Fibroblast of skin of scalp (primary cell): ENCODE results near the gene ZCCHC7.
"Not testable (repeated sequence)": the region's sequence is repeated elsewhere in the genome, so short reads cannot be mapped to it uniquely, and the experiment has no call there.

Source experiments
- DNase-seq: peaks from one replicate; pipeline ENCODE4 v3.0.0-alpha.2; 2013

The ZCCHC7 gene

DNA sequence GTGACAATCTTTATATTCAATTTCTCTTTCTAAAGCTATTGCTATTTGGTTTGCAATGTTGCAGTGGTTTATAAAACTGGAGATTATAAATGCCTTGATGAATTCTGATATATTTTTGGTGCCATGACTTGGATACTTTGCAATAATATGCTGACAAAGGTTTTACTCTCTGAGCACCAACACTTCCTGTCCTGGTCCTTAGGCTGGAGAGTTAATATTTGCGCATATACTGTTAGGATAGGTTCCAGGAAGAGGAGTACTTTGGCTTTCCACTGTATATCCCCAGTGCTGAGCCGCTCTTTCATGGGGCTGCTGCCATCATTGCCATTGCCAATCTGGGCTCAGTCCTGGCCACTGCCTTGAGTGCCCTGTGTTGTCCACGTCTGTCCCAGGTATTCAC, 139.6 kb downstream of the ZCCHC7 start:
- DNase-seq = no peak

DNA sequence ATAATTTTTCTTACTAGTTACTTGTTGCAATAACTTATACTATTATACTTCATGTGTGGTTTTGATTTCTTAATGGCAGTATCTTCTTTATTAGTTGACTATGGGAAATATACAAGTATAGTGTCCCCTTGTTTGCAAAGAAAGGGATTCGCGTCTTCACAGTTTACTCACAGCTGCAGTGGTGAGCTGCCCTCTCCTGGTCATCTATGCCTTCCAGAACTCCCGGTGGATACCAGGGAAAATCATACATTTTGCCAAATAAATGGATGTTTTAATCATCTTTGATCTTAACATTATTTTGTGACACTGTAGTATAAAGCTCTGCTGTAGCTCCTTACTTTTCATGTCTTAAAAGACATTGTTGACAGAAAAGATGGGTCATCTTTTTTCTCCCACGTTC, 142.0 kb downstream of the ZCCHC7 start:
- peak; percentile 22 for DNase-seq

DNA sequence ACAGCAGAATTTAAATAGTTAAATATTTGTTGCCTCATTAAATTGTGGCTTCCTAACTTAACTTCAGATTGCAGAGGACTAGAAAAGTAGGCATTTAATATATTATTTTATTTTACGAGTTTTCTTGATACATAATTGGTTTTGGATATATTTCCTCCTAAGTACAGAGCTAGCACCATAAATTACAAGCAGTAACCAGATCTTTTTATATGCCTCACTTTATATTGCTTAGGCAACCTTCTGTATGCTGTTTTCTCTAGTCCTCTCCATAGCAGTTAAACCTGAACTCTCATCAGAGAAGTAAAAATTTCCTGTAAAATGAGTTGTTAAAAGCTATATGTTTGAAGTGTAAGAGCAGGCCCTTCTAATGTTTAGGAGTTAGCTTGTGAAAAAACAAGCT, 144.2 kb downstream of the ZCCHC7 start:
- DNase-seq = no peak

DNA sequence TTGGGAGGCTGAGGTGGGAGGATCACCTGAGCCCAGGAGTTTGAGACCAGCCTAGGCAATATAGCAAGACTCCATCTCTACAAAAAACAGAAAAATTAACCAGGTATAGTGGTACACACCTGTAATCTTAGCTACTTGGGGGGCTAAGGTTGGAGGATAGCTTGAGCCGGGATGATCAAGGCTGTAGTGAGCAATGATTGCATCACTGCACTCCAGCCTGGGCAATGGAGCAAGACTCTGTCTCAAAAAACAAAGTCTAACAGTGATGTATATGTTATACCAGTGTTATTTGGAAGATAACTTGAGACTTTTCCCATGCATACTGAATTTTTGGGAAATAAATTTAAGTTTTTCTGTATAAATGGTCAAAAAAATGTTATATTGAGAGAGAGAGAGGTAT, 146.3 kb downstream of the ZCCHC7 start:
- DNase-seq = no peak

DNA sequence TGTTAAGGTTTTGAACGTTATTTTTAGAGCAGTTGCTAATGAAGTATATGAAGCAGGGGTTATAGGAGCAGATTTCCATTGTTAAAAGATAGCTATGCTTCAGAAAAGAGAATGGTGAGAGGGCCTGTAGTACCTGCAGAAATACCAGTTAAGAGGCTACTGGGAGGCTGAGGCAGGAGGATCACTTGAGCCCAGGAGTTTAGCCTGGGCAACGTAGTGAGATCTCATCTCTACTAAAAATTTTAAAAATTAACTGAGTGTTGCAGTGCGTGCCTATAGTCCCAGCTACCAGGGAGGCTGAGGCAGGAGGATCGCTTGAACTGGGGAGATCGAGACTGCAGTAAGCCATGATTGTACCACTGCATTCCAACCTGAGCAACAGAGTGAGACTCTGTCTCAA, 148.8 kb downstream of the ZCCHC7 start:
- no peak for DNase-seq

DNA sequence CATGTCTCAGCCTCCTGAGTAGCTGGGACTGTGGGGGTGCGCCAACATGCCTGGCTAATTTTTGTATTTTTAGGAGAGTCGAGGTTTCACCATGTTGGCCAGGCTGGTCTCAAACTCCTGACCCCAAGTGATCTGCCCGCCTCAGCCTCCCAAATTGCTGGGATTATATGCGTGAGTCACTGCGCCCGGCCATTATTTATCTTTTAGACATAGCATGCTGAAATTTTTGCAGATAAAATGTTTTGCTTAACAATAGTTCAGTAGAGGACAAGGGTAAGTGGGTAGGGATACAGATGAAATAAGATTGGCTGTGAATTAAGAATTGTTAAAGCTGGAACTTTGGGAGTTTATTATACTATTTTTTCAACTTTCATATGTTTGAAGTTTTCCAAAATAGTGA, 151.3 kb downstream of the ZCCHC7 start:
- no peak for DNase-seq

DNA sequence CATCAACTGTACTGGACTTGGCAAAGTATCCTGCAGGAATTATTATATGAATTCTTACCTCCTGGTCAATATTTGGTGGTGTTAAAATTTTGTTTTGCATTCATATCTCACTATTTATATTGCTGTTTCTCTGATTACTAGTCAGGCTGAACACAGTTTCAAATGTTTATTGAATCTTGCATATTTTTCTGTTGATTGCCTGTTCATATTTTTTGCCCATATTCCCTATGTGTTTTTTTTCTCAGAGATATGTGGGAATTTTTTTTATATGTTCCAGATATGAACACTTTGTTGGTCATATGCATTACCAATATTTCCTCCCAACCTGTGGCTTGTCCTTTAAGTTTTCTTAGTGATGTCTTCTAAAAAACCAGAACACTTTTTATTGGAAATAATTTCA, 153.2 kb downstream of the ZCCHC7 start:
- no peak for DNase-seq

DNA sequence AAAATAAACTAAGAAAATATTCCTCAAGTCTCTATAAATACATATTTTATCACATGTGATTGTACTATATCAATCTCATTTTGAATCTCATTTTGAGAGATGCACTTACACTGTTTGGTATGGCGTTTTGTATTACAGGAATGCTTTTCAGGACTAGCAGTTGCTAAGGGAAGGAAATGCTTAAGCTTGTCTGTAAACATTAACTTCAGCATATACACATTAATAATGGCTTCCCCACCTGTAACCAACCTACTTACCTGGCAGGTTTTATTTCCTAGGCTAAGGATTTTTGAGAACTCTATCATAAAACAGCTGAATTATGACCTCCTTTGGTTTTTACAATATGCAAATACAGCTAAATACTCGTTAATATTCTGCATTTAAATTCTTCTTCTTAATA, 161.2 kb downstream of the ZCCHC7 start:
- DNase-seq = no peak

DNA sequence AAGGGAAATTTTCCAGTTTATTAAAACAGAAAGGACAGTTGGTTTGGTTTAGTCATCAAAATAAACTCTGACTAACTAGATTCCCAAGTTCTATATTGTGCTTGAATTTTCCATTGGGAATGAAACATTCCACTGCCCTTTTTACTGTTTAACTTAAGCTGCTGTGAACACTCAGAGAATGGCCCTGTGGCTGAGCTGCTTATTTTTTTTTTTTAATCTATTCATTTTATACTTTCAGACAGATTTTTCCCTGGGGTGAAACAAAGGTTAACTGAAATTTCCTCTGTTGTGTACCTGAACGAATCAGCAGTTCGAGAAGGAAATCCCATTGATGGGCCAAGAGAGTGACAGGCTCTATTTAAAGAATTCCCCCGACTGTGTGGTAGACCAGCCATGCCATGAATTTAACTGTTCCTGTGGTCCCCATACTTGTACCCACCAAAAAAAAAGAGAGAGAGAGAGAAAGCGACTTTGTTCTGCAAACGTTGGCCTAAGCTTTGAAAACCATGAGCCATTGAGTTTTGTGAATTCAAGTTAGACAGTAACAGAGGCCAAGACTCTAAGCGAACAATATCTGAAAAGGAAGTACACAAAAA, 163.5 kb downstream of the ZCCHC7 start:
- peak; percentile 88 for DNase-seq

DNA sequence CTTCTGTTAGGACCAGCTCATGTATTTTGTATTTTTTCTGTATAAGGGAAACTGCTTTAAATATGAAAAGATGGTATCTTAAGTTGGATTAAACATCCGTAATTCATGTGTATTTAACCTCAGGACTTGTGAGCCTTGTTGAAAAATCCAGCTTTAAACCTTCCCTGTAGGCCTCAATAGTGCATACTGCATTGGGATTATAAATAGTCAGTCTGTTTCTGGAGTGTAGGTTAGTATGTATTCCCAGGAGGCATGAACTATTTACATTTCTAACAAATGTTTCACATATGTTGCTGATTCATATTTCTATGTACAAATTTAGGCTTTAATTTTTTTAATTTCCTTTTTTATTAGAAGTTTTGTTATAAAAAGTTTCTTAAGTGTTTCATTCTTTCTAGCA, 164.3 kb downstream of the ZCCHC7 start:
- peak; percentile 86 for DNase-seq

DNA sequence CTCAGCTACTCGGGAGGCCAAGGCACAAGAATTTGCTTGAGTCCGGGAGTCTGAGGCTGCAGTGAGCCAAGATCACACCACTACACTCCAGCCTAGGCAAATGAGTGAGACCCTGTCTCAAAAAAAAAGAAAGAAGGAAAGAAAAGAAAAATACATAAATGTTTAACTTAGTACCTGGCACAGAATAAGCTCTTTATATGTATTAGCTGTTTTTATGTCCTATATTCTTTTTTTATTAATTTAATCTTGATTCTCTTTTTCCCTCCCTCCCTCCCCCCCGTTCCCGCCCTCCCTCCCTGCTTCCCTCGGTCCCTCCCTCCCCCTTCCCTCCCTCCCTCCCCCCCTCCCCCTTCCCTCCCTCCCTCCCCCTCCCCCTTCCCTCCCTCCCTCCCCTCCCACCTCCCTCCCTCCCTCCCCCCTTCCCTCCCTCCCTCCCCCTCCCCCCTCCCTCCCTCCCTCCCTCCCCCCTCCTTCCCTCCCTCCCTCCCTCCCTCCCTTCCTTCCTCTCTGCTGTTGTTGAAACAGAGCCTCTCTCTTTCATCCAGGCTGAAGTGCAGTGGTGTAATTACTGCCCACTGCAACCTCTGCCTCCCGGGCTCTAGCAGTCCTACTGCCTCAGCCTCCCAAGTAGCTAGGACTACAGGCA, 166.3 kb downstream of the ZCCHC7 start:
- DNase-seq = no peak

DNA sequence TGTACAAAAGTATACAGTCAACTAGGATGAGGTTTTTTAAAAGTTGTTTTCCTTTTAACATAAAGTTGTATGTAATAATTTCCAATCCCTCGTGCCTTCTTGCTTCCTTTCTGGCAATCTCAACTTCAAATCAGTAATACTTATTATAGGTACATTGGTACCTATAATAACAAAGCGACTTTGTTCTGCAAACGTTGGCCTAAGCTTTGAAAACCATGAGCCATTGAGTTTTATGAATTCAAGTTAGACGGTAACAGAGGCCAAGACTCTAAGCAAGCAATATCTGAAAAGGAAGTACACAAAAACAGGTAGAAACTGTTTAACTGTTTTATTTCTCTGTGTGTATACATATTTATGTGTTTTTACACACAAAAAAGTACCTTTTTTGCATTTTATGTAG, 166.9 kb downstream of the ZCCHC7 start:
- DNase-seq = no peak

DNA sequence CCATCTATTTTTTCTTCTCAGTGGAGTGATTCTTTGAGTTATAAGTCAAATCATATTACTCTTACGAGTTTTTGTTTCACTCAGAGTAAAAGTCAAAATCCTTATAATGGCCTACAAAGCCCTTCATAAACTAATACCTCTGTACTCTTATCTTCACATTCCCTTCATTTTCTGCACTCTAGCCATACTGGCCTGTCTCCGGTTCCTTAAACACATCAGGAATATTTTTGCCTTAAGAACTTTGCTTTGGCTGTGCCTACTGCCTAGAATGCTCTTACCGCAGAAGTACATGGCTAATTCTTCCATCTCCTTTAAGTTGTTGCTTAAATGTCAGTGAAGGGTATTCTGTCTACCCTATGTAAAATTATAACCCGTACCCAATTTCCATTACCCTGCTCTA, 169.3 kb downstream of the ZCCHC7 start:
- DNase-seq = no peak

DNA sequence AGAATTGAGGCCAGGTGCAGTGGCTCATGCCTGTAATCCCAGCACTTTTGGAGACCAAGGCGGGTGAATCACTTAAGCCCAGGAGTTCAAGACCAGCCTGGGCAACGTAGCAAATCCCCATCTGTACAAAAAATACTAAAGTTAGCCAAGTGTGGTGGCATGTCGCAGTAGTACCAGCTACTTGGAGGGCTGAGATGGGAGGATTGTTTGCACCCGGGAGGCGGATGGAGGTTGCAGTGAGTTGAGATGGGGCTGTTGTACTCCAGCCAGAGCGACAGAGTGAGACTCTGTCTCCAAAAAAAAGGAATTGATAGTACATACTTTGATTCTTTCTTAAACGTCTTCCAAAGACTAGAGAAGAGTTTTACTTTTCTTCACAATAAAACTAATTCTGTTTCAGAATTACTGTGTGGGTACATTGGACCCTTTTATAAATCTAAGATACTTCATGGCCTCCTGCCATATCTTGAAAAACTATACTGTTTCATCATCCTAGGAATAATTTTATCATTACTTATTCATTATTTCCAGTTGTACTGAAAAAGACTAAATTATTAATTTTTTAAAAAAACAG, 170.1 kb downstream of the ZCCHC7 start:
- no peak for DNase-seq

DNA sequence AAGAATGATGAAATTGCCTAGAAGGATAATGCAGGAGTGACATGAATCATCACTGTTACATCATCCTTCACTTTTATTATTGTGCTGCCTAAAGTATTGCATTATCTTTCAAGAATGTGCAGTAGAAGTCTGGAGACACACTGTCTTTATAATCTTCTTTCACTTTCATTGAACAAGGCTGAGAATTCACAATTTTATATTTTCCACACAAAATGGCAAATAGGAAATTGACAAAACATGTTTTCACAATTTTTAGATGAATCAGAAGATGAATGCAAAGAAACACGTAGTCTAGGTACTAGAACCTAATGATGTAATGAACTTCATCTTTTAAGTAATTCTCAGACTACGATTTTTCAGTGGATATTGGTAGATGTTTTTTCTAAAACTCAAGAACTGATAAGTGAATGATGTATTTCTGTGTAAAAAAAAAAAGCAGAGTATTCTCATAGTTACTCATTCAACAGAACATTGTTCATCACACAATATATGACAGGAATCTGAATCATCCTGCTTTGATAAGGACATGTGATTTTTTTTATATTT, 170.6 kb downstream of the ZCCHC7 start:
- DNase-seq = peak; percentile 91

DNA sequence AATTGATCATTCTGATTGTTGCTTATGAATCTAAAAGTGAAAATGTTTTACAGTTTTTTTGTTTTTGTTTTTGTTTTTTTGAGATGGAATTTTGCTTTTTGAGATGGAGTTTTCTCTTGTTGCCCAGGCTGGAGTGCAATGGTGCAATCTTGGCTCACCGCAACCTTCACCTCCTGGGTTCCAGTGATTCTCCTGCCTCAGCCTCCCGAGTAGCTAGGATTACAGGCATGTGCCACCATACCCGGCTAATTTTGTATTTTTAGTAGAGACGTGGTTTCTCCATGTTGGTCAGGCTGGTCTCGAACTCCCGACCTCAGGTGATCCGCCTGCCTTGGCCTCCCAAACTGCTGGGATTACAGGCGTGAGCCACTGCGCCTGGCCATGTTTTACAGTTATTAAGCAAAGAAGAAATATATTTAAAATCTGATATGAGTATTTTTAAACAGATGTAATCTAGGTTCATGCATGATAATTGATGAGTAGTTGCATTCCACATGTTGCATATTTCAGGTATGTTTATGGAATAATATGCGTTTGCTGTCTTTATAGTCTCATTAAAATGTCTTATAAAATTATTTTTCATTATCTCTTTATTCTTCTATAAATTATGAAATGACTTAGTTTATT, 171.4 kb downstream of the ZCCHC7 start:
- not testable (repeated sequence) for DNase-seq

DNA sequence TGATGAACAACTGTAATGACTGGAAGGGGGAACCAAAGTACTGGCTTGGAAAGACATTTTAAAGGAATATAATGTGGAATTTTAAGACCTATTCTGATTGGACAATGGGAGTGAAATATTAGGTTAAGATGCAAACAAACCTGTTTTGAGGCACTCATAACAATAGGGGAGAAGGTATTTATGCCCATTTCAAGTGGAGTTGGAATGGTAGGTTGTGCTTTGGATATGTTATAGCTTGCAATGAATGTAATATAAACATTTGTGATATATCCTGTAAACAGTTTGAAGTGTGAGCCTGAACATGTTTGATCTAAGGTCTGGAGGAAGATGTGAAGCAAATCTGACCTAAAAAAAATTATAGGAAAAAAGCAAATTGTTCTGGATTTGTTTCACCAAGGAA, 172.5 kb downstream of the ZCCHC7 start:
- DNase-seq = no peak

DNA sequence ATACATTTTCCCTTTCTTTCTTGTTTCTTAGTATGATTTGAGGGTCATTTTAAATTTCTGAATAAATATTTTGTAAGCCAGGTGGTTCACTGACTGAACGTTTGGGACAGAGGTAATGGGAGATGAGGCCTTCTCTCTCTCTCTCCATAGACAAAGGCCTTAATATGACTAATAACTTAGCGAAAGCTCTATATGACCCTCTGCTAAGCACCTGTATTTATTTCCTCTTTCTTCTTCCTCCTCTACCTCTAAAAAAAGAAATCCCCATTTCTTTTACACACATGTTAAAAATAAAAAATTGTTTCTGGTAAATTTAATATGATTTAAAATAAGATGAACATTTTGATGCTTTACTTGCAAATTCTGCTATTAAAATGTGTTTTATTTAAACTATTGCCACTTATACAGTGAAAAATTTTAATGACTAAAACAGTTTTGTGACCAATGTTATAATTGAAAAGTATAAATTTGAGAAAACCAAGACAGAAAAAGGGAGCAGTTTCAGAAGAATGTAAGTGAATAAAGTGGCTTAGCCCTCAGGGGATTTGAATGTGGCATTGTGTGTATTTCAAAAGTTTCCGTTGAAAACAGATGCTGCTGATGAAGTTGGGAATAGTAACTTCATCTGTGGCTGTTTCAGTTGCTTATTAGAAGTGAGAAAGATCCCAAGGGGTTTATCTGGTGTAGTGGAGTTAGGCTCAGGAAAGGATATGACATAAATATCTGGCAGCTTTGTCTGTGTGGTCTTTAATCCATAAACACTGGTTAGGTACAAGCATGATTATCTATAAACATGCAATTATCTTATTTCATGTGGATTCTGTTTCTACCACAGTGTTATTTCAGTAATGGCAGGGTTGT, 173.5 kb downstream of the ZCCHC7 start:
- peak; percentile 67 for DNase-seq

DNA sequence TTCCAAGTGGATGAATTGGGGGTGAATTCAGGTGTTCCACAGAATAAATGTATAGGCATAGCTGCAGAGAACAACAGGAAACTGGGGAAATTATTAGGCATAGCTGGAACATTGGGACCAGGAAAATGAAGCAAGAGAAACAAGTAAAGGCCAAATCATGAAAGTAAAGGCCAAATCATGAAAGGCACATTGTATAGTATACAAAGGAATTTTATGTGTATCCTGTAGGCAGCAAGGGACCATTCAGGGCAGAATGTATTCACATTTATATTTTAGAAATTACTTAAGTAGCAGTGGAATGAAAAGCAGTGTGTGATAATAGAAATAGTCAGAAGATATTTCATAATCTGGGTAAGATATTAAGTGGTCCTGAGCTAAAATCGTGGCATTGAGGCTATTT, 174.8 kb downstream of the ZCCHC7 start:
- no peak for DNase-seq

DNA sequence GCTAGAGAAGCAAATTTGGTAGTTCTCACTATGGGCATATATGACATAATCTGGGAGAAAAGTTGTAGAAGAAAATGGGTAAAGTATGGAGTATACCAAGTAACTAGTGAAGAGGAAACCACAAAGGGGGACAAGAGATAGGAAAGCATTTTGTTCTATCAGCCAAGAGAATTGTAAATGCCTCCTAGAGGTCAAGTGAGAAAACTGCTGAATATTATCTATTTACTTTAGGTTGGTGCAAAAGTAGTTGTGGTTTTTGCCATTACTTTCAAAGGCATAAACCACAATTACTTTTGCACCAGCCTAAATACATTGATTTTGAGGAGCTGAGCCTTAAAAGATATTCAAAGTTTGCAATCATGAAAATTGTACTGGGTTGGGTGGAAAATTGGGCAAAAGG, 175.4 kb downstream of the ZCCHC7 start:
- DNase-seq = no peak

DNA sequence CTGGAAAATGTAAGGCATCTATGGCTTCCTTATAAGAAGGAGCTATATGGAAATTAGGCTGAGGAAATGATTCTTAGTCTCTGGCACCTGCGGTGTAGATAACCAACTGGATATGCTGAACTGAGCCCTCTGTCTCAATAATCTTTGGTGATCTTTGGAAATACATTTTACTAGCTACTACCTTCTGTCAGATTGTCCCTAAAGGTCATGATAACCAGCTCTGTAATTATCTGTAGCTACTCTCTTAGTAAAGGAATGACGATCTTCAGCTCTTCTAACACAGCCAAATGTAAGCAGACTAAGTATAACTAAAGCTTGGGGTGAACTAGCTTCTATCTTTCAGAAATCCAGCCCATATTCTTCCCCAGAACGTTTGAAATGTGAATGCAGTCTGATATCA, 177.2 kb downstream of the ZCCHC7 start:
- no peak for DNase-seq

DNA sequence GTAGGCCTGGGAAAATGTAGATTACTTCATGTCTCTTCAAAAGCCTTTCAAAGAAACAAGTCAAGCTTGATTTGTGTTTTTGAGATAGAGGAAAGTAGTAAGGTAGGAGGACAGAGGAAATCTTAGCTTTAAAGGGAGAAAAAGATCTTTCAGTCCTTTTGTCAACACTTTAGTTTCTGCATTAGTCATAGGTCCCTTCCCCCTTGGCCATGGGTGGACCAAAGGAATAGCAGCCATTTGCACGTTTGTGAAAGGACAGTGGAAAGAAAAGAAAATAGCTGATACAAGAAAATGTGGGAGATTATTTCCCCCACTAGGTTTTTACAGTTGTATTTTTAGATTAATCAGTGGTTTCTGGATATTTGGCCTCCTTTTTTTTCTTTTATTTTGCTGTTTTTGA, 180.2 kb downstream of the ZCCHC7 start:
- peak; percentile 30 for DNase-seq
